GM23338 (cell line): Measurements from ENCODE around the gene RNF6.

Experiments used
- CREB1 ChIP-seq: fragments of 250-450 bp; sonication (Bioruptor Pico); IDR thresholded peaks from 2 replicates; pipeline ENCODE4 v1.5.0; 2020; ENCODE audit warnings: low read depth, mild to moderate bottlenecking, moderate library complexity
- EZH2 ChIP-seq: fragments of 200-600 bp; sonication (generic); IDR thresholded peaks from one replicate; pipeline ENCODE4 v1.8.0; 2017; ENCODE audit warnings: antibody characterized with exemption, mild to moderate bottlenecking, low read depth; ENCODE audit not compliant: unreplicated experiment
- JUNB ChIP-seq: IDR thresholded peaks from one replicate; pipeline ENCODE4 v1.6.1; 2016; ENCODE audit warnings: antibody characterized with exemption; ENCODE audit not compliant: unreplicated experiment
- POLR2AphosphoS5 ChIP-seq: IDR thresholded peaks from 2 replicates; pipeline ENCODE4 v1.6.1; 2016; ENCODE audit warnings: antibody characterized with exemption, low read depth
- STAT1 ChIP-seq: IDR thresholded peaks from one replicate; pipeline ENCODE4 v1.6.1; 2016; ENCODE audit warnings: antibody characterized with exemption; ENCODE audit not compliant: unreplicated experiment
- TF ChIP-seq, protein P1 (sequence below), 2 experiments: fragments of 200-600 bp in 1 of 2; sonication (generic) in 1 of 2; conservative IDR thresholded peaks; 2 replicates each; pipeline versions ENCODE4 v1.5.1 to v1.6.1; 2016 to 2017; ENCODE audit warnings: antibody characterized with exemption in 2 of 2, low read depth in 2 of 2, mild to moderate bottlenecking in 2 of 2, moderate library complexity in 1 of 2
- TF ChIP-seq, protein P2 (sequence below): IDR thresholded peaks from one replicate; pipeline ENCODE4 v1.6.1; 2018; ENCODE audit warnings: antibody characterized with exemption; ENCODE audit not compliant: unreplicated experiment
- TF ChIP-seq, protein P3 (sequence below): IDR thresholded peaks from 2 replicates; pipeline ENCODE4 v1.6.1; 2016; ENCODE audit warnings: antibody characterized with exemption

DNA sequence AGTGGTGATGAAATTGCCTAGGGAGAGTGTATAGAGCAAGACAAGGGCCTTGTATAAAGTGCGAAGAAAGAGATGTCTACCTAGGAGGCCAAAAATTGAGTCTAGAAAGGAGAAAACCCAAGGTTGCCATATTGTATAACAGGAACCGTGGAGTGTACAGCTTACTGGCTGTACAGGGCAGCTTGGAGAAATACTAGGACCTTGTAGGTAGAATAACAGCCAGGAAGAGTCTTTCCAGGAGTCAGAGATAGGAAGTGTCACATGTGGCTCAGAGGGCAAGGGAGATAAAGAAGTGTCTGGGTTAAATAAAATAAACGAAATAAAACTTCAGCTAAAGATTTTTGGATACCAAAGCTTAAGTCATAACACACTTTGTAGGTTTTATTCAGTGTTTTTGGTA lies 44.2 kb upstream of the RNF6 start:
- TF ChIP-seq EZH2 (no peak), POLR2AphosphoS5 (no peak), STAT1 (no peak), JUNB (no peak), CREB1 (CRISPR knock-in tag) (no peak)
- TF ChIP-seq, protein P1, sequence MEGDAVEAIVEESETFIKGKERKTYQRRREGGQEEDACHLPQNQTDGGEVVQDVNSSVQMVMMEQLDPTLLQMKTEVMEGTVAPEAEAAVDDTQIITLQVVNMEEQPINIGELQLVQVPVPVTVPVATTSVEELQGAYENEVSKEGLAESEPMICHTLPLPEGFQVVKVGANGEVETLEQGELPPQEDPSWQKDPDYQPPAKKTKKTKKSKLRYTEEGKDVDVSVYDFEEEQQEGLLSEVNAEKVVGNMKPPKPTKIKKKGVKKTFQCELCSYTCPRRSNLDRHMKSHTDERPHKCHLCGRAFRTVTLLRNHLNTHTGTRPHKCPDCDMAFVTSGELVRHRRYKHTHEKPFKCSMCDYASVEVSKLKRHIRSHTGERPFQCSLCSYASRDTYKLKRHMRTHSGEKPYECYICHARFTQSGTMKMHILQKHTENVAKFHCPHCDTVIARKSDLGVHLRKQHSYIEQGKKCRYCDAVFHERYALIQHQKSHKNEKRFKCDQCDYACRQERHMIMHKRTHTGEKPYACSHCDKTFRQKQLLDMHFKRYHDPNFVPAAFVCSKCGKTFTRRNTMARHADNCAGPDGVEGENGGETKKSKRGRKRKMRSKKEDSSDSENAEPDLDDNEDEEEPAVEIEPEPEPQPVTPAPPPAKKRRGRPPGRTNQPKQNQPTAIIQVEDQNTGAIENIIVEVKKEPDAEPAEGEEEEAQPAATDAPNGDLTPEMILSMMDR (conservative IDR thresholded peaks at IDR 0.05; ENCODE audit: low read depth in 2 of 2): no peak
- TF ChIP-seq, protein P2, sequence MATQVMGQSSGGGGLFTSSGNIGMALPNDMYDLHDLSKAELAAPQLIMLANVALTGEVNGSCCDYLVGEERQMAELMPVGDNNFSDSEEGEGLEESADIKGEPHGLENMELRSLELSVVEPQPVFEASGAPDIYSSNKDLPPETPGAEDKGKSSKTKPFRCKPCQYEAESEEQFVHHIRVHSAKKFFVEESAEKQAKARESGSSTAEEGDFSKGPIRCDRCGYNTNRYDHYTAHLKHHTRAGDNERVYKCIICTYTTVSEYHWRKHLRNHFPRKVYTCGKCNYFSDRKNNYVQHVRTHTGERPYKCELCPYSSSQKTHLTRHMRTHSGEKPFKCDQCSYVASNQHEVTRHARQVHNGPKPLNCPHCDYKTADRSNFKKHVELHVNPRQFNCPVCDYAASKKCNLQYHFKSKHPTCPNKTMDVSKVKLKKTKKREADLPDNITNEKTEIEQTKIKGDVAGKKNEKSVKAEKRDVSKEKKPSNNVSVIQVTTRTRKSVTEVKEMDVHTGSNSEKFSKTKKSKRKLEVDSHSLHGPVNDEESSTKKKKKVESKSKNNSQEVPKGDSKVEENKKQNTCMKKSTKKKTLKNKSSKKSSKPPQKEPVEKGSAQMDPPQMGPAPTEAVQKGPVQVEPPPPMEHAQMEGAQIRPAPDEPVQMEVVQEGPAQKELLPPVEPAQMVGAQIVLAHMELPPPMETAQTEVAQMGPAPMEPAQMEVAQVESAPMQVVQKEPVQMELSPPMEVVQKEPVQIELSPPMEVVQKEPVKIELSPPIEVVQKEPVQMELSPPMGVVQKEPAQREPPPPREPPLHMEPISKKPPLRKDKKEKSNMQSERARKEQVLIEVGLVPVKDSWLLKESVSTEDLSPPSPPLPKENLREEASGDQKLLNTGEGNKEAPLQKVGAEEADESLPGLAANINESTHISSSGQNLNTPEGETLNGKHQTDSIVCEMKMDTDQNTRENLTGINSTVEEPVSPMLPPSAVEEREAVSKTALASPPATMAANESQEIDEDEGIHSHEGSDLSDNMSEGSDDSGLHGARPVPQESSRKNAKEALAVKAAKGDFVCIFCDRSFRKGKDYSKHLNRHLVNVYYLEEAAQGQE: no peak
- TF ChIP-seq, protein P3, sequence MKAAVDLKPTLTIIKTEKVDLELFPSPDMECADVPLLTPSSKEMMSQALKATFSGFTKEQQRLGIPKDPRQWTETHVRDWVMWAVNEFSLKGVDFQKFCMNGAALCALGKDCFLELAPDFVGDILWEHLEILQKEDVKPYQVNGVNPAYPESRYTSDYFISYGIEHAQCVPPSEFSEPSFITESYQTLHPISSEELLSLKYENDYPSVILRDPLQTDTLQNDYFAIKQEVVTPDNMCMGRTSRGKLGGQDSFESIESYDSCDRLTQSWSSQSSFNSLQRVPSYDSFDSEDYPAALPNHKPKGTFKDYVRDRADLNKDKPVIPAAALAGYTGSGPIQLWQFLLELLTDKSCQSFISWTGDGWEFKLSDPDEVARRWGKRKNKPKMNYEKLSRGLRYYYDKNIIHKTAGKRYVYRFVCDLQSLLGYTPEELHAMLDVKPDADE: no peak
